Activated naive CD4-positive, alpha-beta T cell treated with anti-CD3 and anti-CD28 coated beads, Interleukin-2, amount 10 ng/mL, durations not matched to agents 7 days and 5 days (primary cell): ENCODE measurements around the gene PRR33.
A peak's percentile ranks its signal among the peaks of the same experiment; 100 is the strongest.

Source experiments
- CTCF ChIA-PET: fragments of 350-600 bp; sonication (Branson Sonifier 250); formaldehyde crosslinking; loops from one replicate; lab custom pipeline; 2021; ENCODE audit warnings: antibody characterized with exemption; lab: Charles Lee
- DNase-seq: peaks from one replicate; pipeline ENCODE4 v3.0.0-alpha.2; 2020
- H3K27ac Mint-ChIP-seq: one replicate; pipeline ENCODE4 v1.8.0; 2021; ENCODE audit warnings: mild to moderate bottlenecking, moderate library complexity, mixed read lengths
- H3K27me3 Mint-ChIP-seq: one replicate; pipeline ENCODE4 v1.8.0; 2021; ENCODE audit warnings: mild to moderate bottlenecking, mixed read lengths
- H3K36me3 Mint-ChIP-seq: one replicate; pipeline ENCODE4 v1.8.0; 2021; ENCODE audit warnings: mixed read lengths
- H3K4me1 Mint-ChIP-seq: one replicate; pipeline ENCODE4 v1.8.0; 2021; ENCODE audit warnings: mixed read lengths
- H3K4me3 Mint-ChIP-seq: one replicate; pipeline ENCODE4 v1.8.0; 2021; ENCODE audit warnings: mild to moderate bottlenecking, moderate library complexity, mixed read lengths
- H3K9me3 Mint-ChIP-seq: one replicate; pipeline ENCODE4 v1.8.0; 2021; ENCODE audit warnings: mixed read lengths

The PRR33 gene

GRCh38 chr11:1866226-1866625 lies 25.5 kb downstream of the PRR33 start:
- CTCF ChIA-PET, result interaction anchor here (1.5 kb wide), 1 partner anchor 12 kb away, joined by 4 read pairs; no protein-coding TSS in a partner anchor
- H3K36me3 Mint-ChIP-seq, result peaks cover 17% of the 10 kb centered on the region
- no peaks in the 10 kb centered on the region for H3K27me3 Mint-ChIP-seq
- H3K4me3 Mint-ChIP-seq, result no peak overlapping the region
- H3K27ac Mint-ChIP-seq, result no peak overlapping the region
- DNase-seq, result no peak
- H3K4me1 Mint-ChIP-seq, result peaks cover 33% of the 10 kb centered on the region
- no peaks in the 10 kb centered on the region for H3K9me3 Mint-ChIP-seq

GRCh38 chr11:1864831-1865665 lies 26.6 kb downstream of the PRR33 start:
- Mint-ChIP-seq H3K9me3 (no peaks in the 10 kb centered on the region), H3K36me3 (peaks cover 8% of the 10 kb centered on the region), H3K27ac (no peak overlapping the region), H3K4me1 (peaks cover 21% of the 10 kb centered on the region), H3K4me3 (no peak overlapping the region), H3K27me3 (no peaks in the 10 kb centered on the region)
- CTCF ChIA-PET, result interaction anchor here (1.5 kb wide), 1 partner anchor 11 kb away, joined by 4 read pairs; no protein-coding TSS in a partner anchor
- DNase-seq, result no peak

GRCh38 chr11:1864231-1864630 lies 27.5 kb downstream of the PRR33 start:
- CTCF ChIA-PET, result no interaction called here
- Mint-ChIP-seq H3K27me3 (no peaks in the 10 kb centered on the region), H3K27ac (no peak overlapping the region), H3K36me3 (peaks cover 8% of the 10 kb centered on the region), H3K4me1 (peaks cover 16% of the 10 kb centered on the region), H3K4me3 (no peak overlapping the region), H3K9me3 (no peaks in the 10 kb centered on the region)
- DNase-seq, result no peak

- Mint-ChIP-seq H3K9me3 (no peaks in the 10 kb centered on the region), H3K27ac (no peak overlapping the region), H3K4me3 (no peak overlapping the region), H3K4me1 (peaks cover 10% of the 10 kb centered on the region), H3K36me3 (peaks cover 12% of the 10 kb centered on the region), H3K27me3 (no peaks in the 10 kb centered on the region)
- DNase-seq, result no peak
- CTCF ChIA-PET, result no interaction called here
Measured at GRCh38 chr11:1863352-1864216, 28.1 kb downstream of the PRR33 start.

- Mint-ChIP-seq H3K9me3 (no peaks in the 10 kb centered on the region), H3K27ac (no peak overlapping the region), H3K27me3 (no peaks in the 10 kb centered on the region), H3K4me3 (no peak overlapping the region), H3K4me1 (peaks cover 10% of the 10 kb centered on the region), H3K36me3 (peaks cover 15% of the 10 kb centered on the region)
- DNase-seq, result no peak
- CTCF ChIA-PET, result interaction anchor here (1.3 kb wide), 1 partner anchor 20 kb away, joined by 4 read pairs; no protein-coding TSS in a partner anchor
Measured at GRCh38 chr11:1862588-1863351, 28.9 kb downstream of the PRR33 start.

- Mint-ChIP-seq H3K4me1 (peaks cover 10% of the 10 kb centered on the region), H3K27ac (no peak overlapping the region), H3K9me3 (no peaks in the 10 kb centered on the region), H3K4me3 (no peak overlapping the region), H3K36me3 (peaks cover 15% of the 10 kb centered on the region), H3K27me3 (no peaks in the 10 kb centered on the region)
- no peak for DNase-seq
- CTCF ChIA-PET, result interaction anchor here (1.3 kb wide), 1 partner anchor 21 kb away, joined by 4 read pairs; no protein-coding TSS in a partner anchor
Measured at GRCh38 chr11:1861435-1862411, 30.0 kb downstream of the PRR33 start.

- CTCF ChIA-PET, result no interaction called here
- H3K27me3 Mint-ChIP-seq, result no peaks in the 10 kb centered on the region
- H3K36me3 Mint-ChIP-seq, result peaks cover 15% of the 10 kb centered on the region
- no peak for DNase-seq
- no peak overlapping the region for H3K4me3 Mint-ChIP-seq
- H3K9me3 Mint-ChIP-seq, result no peaks in the 10 kb centered on the region
- no peak overlapping the region for H3K27ac Mint-ChIP-seq
- H3K4me1 Mint-ChIP-seq, result peaks cover 19% of the 10 kb centered on the region
Measured at GRCh38 chr11:1860108-1860507, 31.6 kb downstream of the PRR33 start.

- peaks cover 20% of the 10 kb centered on the region for H3K4me1 Mint-ChIP-seq
- H3K36me3 Mint-ChIP-seq, result peaks cover 18% of the 10 kb centered on the region
- H3K27ac Mint-ChIP-seq, result no peak overlapping the region
- CTCF ChIA-PET, result interaction anchor here (2.2 kb wide), 1 partner anchor 23 kb away, joined by 8 read pairs; no protein-coding TSS in a partner anchor
- H3K9me3 Mint-ChIP-seq, result no peaks in the 10 kb centered on the region
- H3K27me3 Mint-ChIP-seq, result no peaks in the 10 kb centered on the region
- no peak overlapping the region for H3K4me3 Mint-ChIP-seq
- no peak for DNase-seq
Measured at GRCh38 chr11:1859004-1859403, 32.7 kb downstream of the PRR33 start.

- no peak overlapping the region for H3K4me3 Mint-ChIP-seq
- peaks cover 24% of the 10 kb centered on the region for H3K4me1 Mint-ChIP-seq
- H3K9me3 Mint-ChIP-seq, result no peaks in the 10 kb centered on the region
- H3K36me3 Mint-ChIP-seq, result peaks cover 21% of the 10 kb centered on the region
- H3K27me3 Mint-ChIP-seq, result no peaks in the 10 kb centered on the region
- no peak overlapping the region for H3K27ac Mint-ChIP-seq
- CTCF ChIA-PET, result interaction anchor here (2.2 kb wide), 1 partner anchor 24 kb away, joined by 8 read pairs; no protein-coding TSS in a partner anchor
- no peak for DNase-seq
Measured at GRCh38 chr11:1858576-1858975, 33.1 kb downstream of the PRR33 start.

- H3K4me1 Mint-ChIP-seq, result peaks cover 23% of the 10 kb centered on the region
- H3K27ac Mint-ChIP-seq, result no peak overlapping the region
- H3K27me3 Mint-ChIP-seq, result no peaks in the 10 kb centered on the region
Measured at GRCh38 chr11:1858154-1858553, 33.5 kb downstream of the PRR33 start.

GRCh38 chr11:1857064-1857463 lies 34.6 kb downstream of the PRR33 start:
- CTCF ChIA-PET, result interaction anchor here (2.1 to 2.2 kb wide), 2 partner anchors 25 kb away, joined by 8 read pairs; no protein-coding TSS in a partner anchor
- Mint-ChIP-seq H3K4me3 (no peak overlapping the region), H3K9me3 (no peaks in the 10 kb centered on the region), H3K27ac (no peak overlapping the region), H3K36me3 (peaks cover 30% of the 10 kb centered on the region), H3K4me1 (peaks cover 27% of the 10 kb centered on the region), H3K27me3 (no peaks in the 10 kb centered on the region)
- no peak for DNase-seq

More at GRCh38 chr11:1858154-1858553, 33.5 kb downstream of the PRR33 start:
- DNase-seq, result no peak
- CTCF ChIA-PET, result interaction anchor here (2.2 kb wide), 1 partner anchor 24 kb away, joined by 8 read pairs; no protein-coding TSS in a partner anchor
- Mint-ChIP-seq H3K4me3 (no peak overlapping the region), H3K36me3 (peaks cover 26% of the 10 kb centered on the region), H3K9me3 (no peaks in the 10 kb centered on the region)

- Mint-ChIP-seq H3K4me1 (peaks cover 33% of the 10 kb centered on the region), H3K27me3 (no peaks in the 10 kb centered on the region), H3K27ac (no peak overlapping the region), H3K36me3 (peaks cover 30% of the 10 kb centered on the region), H3K9me3 (no peaks in the 10 kb centered on the region), H3K4me3 (peak overlapping the region; percentile 21)
- no peak for DNase-seq
- CTCF ChIA-PET, result interaction anchor here (0.6 to 2.1 kb wide), 2 partner anchors 23 to 26 kb away, joined by 3 to 8 read pairs; no protein-coding TSS in a partner anchor
Measured at GRCh38 chr11:1856306-1857005, 35.2 kb downstream of the PRR33 start.
